Measurements from ENCODE around the gene SKI.
"Not testable (repeated sequence)": the region's sequence is repeated elsewhere in the genome, so short reads cannot be mapped to it uniquely, and the experiment has no call there.

SKI gene

DNA sequence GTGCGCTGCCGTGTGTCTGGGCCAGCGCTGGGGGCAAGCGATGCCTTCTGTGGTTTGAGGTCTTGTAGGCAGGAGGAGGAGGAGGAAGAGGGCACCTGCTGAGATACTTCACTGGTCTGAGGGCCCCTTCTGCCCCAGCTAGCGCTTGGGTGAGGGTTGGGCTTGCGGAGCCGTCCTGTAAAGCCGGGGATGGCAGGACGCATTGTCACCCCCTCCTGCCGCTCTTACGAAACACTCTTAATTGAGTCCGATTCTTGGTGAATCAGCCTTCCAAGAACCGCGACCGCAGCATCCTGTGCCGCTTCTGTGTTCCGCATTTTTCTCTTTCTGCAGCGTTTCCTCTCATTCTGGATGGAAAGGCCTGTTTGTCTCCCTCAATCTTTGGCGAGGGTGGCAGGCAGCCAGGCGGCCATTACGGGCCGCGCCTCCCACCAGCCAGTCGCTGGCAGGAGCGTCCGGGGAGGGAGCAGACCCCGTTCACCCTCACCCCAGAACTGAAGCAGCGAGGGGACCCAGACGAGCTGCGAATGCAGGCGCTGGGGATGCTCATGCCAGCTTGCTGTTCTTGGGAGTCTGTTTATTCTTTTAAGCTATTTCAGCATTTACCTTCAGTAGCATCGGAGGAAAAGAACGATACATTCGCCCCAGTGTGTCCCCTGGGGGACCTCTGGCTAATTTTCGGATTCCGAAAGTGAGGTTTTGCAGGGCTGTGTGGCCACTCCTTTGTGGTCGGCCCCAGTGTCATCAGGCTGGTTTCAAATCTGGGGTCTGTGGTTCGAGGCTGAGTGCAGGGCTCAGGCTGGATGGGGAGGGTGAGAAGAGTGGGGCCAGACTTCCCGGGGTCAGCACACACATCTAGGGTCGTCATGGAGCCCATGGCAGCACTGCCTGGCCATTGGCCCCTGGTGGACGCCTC is 62.7 kb downstream of the SKI start:
- no peaks in the 10 kb centered on the region for H3K36me3 ChIP-seq (ENCODE audit: insufficient read depth, low read length)
- H3K9ac ChIP-seq (ENCODE audit: low read depth, low read length): no peak overlapping the region
- no peaks in the 10 kb centered on the region for H3K9me3 ChIP-seq (ENCODE audit: control insufficient read depth, insufficient read depth, low read length)
- H3K4me1 ChIP-seq (ENCODE audit: insufficient read depth, low read length): peaks cover 15% of the 10 kb centered on the region; the same call in 1 of the 2 replicates

DNA sequence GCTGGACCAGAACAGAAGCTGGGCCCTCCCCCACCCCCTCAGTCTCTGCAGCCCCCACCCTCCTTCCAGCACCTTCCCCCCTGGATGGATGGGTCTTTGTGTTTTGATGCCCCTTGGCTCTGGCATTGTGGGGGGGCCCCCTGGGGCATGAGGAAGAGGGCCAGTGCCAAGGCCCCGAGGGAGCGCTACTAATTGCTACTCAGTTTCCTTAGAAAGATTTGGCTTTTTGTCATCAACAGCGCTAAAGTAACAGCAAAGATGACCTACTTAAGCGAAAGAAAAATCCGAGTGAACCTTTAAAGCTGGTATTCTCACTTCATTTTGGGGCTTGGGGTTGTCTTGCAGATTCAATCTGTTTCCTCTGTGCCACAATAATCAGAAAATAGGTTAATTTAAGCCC is 63.5 kb downstream of the SKI start:
- H3K9ac ChIP-seq (ENCODE audit: low read depth, low read length): no peak overlapping the region
- H3K4me1 ChIP-seq (ENCODE audit: insufficient read depth, low read length): peaks cover 15% of the 10 kb centered on the region; the same call in 1 of the 2 replicates
- no peaks in the 10 kb centered on the region for H3K9me3 ChIP-seq (ENCODE audit: control insufficient read depth, insufficient read depth, low read length)
- no peaks in the 10 kb centered on the region for H3K36me3 ChIP-seq (ENCODE audit: insufficient read depth, low read length)

- no peaks in the 10 kb centered on the region for H3K36me3 ChIP-seq (ENCODE audit: insufficient read depth, low read length)
- H3K9ac ChIP-seq (ENCODE audit: low read depth, low read length): no peak overlapping the region
- no peaks in the 10 kb centered on the region for H3K9me3 ChIP-seq (ENCODE audit: control insufficient read depth, insufficient read depth, low read length)
- H3K4me1 ChIP-seq (ENCODE audit: insufficient read depth, low read length): peaks cover 15% of the 10 kb centered on the region; the same call in 1 of the 2 replicates
Measured at GRCh38 chr1:2292725-2293450, 64.8 kb downstream of the SKI start.

DNA sequence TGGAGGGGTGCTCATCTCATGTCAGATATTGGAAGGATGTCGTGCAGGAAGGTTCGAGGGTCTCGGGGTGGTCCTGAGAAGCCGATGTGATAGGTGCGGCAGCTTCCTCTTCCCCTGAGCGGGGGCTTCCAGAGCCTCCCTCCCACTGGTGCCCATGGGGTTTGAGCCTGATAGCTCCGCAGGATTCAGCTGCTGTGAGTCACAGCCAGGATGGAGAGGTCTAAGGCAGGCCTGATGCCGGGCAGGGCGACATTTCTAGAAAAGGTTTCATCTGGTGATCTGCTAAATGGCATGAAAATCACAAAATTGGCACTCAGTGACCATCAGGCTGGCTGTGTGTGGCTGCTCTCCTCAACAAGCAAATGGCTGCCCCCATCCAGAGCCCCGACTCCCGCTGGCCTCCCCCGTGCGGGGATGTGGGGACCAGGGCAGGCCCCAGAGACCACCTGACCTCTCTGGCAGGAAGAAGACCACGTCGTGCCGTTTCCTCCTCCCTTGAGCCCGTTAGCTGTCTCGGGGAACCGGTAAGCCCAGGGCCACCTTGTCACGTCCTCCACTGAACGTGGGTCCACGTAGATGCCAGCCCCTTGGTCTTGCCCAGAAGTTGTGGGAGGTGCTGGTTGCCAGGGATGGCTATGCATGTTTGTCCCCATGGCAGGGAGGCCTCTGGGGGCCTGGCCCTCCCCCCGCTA is 66.1 kb downstream of the SKI start:
- no peak overlapping the region for H3K9ac ChIP-seq (ENCODE audit: low read depth, low read length)
- H3K9me3 ChIP-seq (ENCODE audit: control insufficient read depth, insufficient read depth, low read length): no peaks in the 10 kb centered on the region
- peaks cover 15% of the 10 kb centered on the region; the same call in 1 of the 2 replicates for H3K4me1 ChIP-seq (ENCODE audit: insufficient read depth, low read length)
- no peaks in the 10 kb centered on the region for H3K36me3 ChIP-seq (ENCODE audit: insufficient read depth, low read length)

GRCh38 chr1:2294725-2295078 is 66.6 kb downstream of the SKI start:
- Histone ChIP-seq H3K36me3 (ENCODE audit: insufficient read depth, low read length) (no peaks in the 10 kb centered on the region), H3K9ac (ENCODE audit: low read depth, low read length) (no peak overlapping the region), H3K9me3 (ENCODE audit: control insufficient read depth, insufficient read depth, low read length) (no peaks in the 10 kb centered on the region), H3K4me1 (ENCODE audit: insufficient read depth, low read length) (peaks cover 15% of the 10 kb centered on the region; the same call in 1 of the 2 replicates)

- Histone ChIP-seq H3K4me1 (ENCODE audit: insufficient read depth, low read length) (peaks cover 9% of the 10 kb centered on the region; the same call in 1 of the 2 replicates), H3K36me3 (ENCODE audit: insufficient read depth, low read length) (no peaks in the 10 kb centered on the region), H3K9me3 (ENCODE audit: control insufficient read depth, insufficient read depth, low read length) (no peaks in the 10 kb centered on the region), H3K9ac (ENCODE audit: low read depth, low read length) (no peak overlapping the region)
Measured at GRCh38 chr1:2295526-2295925, 67.4 kb downstream of the SKI start.

GRCh38 chr1:2296211-2296610 is 68.1 kb downstream of the SKI start:
- not testable (repeated sequence) for H3K9me3 ChIP-seq (ENCODE audit: control insufficient read depth, insufficient read depth, low read length); H3K4me1 ChIP-seq (ENCODE audit: insufficient read depth, low read length); H3K9ac ChIP-seq (ENCODE audit: low read depth, low read length); H3K36me3 ChIP-seq (ENCODE audit: insufficient read depth, low read length)

GRCh38 chr1:2296614-2297013 is 68.5 kb downstream of the SKI start:
- Histone ChIP-seq H3K9ac (ENCODE audit: low read depth, low read length) (no peak overlapping the region), H3K9me3 (ENCODE audit: control insufficient read depth, insufficient read depth, low read length) (no peaks in the 10 kb centered on the region), H3K4me1 (ENCODE audit: insufficient read depth, low read length) (peaks cover 3% of the 10 kb centered on the region; the same call in 1 of the 2 replicates), H3K36me3 (ENCODE audit: insufficient read depth, low read length) (no peaks in the 10 kb centered on the region)

DNA sequence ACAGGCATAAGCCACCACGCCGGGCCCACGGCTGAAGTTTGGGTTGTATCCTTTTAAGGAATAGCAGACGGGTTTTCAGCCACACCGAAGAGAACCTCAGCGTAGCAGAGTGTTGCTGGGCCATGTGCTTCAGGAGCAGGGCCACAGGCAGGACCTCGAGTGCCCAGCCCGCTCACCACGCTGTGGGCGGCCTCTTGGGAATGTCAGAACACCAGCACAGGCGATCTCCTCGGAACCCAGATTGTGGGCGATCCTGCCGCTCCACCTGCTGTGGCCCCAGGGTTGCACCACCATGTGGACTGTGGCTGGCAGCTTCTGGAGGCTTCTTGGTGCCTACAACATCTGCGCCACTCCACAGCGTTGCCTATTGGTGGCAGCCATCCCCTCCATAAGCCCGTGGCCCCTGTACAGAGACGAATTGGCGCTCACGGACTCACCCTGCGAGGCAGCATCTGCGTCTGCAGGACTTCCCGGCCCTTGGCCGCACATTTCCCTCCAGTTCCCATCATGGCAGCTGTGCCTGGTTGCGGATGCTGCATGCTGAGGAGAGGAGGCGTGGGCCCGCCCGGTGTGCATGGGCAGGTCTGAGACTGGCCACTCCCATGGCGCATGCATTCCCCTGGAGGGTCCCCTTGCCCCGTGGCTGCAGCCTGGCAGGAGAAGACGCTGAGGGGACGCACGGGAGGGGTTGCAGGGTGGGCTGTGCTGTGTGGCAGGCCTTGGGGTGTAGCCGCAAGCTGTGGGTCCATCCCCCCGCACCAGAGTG is 69.3 kb downstream of the SKI start:
- H3K9me3 ChIP-seq (ENCODE audit: control insufficient read depth, insufficient read depth, low read length): no peaks in the 10 kb centered on the region
- peaks cover 3% of the 10 kb centered on the region; the same call in 1 of the 2 replicates for H3K4me1 ChIP-seq (ENCODE audit: insufficient read depth, low read length)
- H3K9ac ChIP-seq (ENCODE audit: low read depth, low read length): no peak overlapping the region
- 0 out of 2 replicates have a peak, but pooled peaks cover under 1% of the 10 kb centered on the region for H3K36me3 ChIP-seq (ENCODE audit: insufficient read depth, low read length)

DNA sequence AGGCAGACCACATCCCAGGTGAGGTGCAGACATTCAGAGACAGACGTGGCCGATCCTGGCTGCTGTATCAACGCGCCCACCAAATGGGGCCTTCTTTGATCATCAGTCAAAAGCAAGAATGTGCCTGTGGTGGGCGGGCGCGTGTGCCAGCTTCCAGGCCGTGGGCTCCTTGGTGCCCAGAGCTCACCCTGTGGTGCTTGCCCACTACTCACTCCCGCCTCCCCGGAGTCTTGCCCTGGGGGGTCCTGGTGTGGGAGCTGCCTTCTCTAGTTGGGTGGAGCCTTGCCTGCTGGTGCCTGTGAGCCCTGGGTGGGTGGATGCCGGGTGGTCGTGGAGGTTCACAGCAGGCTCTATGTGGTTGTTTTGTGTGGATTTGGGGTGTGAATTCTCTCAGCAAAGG is 70.6 kb downstream of the SKI start:
- no peaks in the 10 kb centered on the region for H3K9me3 ChIP-seq (ENCODE audit: control insufficient read depth, insufficient read depth, low read length)
- peaks cover 3% of the 10 kb centered on the region; the same call in 1 of the 2 replicates for H3K4me1 ChIP-seq (ENCODE audit: insufficient read depth, low read length)
- 0 out of 2 replicates have a peak, but pooled peaks cover 2% of the 10 kb centered on the region for H3K36me3 ChIP-seq (ENCODE audit: insufficient read depth, low read length)
- no peak overlapping the region for H3K9ac ChIP-seq (ENCODE audit: low read depth, low read length)

GRCh38 chr1:2299131-2299627 is 71.1 kb downstream of the SKI start:
- Histone ChIP-seq H3K9ac (ENCODE audit: low read depth, low read length) (no peak overlapping the region), H3K36me3 (ENCODE audit: insufficient read depth, low read length) (0 out of 2 replicates have a peak, but pooled peaks cover 2% of the 10 kb centered on the region), H3K4me1 (ENCODE audit: insufficient read depth, low read length) (peaks cover under 1% of the 10 kb centered on the region; the same call in 1 of the 2 replicates), H3K9me3 (ENCODE audit: control insufficient read depth, insufficient read depth, low read length) (no peaks in the 10 kb centered on the region)

GRCh38 chr1:2300004-2300771 is 72.1 kb downstream of the SKI start:
- H3K9ac ChIP-seq (ENCODE audit: low read depth, low read length): no peak overlapping the region
- H3K36me3 ChIP-seq (ENCODE audit: insufficient read depth, low read length): 0 out of 2 replicates have a peak, but pooled peaks cover 2% of the 10 kb centered on the region
- no peaks in the 10 kb centered on the region; the same call in 1 of the 2 replicates for H3K4me1 ChIP-seq (ENCODE audit: insufficient read depth, low read length)
- no peaks in the 10 kb centered on the region for H3K9me3 ChIP-seq (ENCODE audit: control insufficient read depth, insufficient read depth, low read length)

Data from ES-I3 (cell line).